ENCODE data around the gene CASK. TPM values are rescaled to one million over a fixed set of nuclear protein-coding genes. Genes with fewer than 3 reads are reported as not detected.
"Not testable (repeated sequence)": the region's sequence is repeated elsewhere in the genome, so short reads cannot be mapped to it uniquely, and the experiment has no call there.

CASK gene
- total RNA-seq, 1 experiment from 2014 or later = 23.7 TPM

DNA sequence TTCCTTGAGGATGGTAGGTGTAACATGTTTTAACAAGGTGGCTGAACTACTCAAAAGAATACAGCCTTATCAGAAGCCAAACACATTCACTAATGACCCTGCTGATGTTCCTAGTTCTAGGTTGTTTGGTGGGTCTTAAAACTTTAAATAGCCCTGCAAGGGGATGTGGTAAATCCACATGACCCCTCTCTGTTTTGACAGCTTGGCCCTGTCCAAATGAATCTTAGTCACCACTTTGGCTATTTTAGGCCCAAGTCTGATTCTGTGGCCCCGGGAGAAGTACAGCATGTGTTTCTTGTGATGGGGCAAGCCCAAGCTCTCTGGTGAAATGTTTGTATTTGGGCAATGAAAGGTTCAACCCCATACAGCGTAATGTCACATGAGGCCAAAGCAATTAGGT, 289.1 kb downstream of the CASK start:
- peak; percentile 70 for DNase-seq (ENCODE audit: low read depth)

DNA sequence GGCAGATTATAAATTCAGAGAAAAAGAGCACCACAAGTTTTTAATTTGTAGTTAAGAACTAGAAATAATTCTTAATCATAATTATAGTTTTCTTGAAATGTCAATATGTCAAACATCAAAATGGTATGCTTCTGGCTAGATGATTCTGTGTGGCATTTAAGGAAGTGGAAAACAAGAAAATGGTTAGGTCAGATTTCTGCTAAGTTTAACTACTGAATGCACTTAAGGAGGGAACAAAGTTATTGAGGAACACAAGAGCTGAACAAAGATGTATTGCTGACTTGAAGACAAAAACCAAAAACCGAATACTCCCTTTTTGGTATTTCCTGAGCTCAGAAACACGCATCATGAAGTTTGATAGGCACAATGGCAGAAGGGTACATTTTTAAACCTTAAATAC, 293.3 kb downstream of the CASK start:
- no peak for DNase-seq (ENCODE audit: low read depth)

DNA sequence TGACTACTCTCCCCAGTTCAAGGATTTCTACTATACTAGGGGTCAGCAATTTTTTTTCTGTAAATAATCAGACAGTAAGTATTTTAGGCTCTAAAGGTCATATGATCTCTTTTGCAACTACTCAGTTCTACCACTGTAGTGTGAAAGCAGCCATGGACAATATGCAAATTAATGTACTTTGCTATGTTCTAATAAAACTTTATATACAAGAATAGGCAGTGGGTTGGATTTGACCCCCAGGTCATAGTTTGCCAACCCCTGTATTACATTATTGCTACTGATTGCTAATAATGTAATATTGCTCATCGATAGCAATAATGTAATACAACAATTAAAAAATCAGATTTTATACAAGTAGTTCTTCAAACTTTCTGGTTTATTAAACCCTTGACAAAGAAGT, 293.8 kb downstream of the CASK start:
- DNase-seq (ENCODE audit: low read depth) = no peak

DNA sequence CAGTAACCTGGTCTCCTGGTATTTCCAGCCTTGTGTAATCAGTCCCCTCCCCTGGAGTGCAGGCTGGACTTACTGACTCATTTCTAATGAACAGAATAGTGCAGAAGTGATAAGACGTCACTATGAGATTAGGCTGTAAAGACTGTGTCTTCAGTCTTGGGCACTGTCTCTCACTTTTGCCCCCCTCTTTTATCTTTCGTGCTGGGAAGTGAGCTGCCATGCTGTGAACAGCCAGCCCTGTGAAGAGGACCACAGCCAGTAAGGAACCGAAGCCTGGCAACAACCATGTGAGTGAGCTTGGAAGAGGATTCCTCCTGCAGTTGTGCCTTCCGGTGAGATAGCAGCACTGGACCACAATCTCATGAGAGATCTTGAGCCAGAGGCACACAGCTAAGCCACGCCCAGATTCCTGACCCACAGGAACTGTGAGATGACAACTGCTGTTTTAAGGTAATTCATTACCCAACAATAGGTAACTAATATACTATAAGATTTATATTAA, 302.1 kb downstream of the CASK start:
- peak; percentile 37 for DNase-seq (ENCODE audit: low read depth)

DNA sequence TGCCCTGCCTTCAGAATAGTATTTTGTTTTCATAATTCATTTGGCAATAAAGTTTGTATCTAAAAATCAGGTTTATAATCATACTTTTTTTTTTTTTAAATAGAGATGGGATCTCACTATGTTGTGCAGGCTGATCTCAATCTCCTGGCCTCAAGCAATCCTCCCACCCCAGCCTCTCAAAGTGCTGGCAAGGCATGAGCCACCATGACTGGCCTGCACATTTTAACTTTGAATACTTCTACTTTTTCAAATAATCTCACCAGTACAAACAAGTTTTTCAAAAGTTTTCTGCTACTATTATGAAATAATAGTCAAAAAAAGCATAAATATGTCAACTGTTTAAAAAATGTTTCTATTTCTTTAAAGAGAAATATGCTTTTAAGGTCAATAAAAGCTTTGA, 304.1 kb downstream of the CASK start:
- DNase-seq (ENCODE audit: low read depth) = no peak

DNA sequence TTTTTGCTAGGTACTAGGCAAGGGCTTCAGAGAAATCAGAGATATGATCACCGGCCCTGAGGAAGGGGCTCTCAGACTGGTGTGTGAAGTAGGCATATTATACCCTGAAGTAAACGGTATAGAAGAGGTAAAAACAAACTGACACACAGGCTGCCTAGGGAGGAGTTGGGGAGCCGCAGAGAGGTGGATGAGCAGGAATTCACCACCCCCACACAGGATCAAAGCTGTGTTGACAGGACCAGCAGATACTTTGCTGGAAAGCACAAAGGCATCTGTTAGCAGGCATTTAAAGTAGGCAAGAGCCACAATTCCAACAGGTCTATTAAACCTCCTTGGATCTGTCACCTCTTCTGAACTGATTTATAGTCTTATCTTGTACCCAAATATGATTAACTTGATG, 306.4 kb downstream of the CASK start:
- DNase-seq (ENCODE audit: low read depth) = no peak

DNA sequence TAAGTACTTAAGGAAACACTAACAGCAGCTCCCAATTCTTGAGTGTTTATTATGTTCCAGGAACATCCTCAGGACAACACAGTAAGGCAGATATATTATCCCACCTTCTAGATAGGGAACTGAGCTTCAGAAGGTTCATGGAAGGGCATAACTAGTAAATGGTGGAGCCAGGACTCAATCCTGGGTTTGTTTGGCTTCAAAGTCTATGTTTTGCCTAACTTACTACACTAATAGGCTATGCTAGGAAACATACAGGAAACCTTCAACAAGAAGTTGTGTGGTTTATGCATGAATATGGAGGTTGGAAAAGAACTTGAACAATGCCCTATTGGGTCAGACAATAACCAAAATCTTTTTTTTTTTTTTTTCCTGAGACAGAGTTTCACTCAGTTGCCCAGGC, 307.1 kb downstream of the CASK start:
- no peak for DNase-seq (ENCODE audit: low read depth)

DNA sequence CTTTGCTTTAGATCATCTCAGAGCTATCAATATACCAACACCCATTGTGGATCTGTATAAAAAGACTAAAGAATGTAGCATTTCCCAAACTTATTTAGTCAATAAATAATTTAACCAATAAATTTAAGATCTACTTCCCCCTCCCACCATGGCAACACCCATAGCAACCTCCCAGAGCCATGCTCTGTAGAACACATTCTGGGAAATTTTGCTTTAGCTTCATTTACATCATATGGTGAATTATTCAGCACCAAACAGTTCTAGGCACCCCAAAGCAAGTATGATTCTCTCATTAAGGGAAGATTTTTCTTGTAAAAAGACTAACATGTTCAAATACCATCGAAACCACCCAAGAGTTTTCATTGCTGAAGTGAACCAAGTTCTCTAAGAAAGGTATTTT, 315.1 kb downstream of the CASK start:
- DNase-seq (ENCODE audit: low read depth) = no peak

DNA sequence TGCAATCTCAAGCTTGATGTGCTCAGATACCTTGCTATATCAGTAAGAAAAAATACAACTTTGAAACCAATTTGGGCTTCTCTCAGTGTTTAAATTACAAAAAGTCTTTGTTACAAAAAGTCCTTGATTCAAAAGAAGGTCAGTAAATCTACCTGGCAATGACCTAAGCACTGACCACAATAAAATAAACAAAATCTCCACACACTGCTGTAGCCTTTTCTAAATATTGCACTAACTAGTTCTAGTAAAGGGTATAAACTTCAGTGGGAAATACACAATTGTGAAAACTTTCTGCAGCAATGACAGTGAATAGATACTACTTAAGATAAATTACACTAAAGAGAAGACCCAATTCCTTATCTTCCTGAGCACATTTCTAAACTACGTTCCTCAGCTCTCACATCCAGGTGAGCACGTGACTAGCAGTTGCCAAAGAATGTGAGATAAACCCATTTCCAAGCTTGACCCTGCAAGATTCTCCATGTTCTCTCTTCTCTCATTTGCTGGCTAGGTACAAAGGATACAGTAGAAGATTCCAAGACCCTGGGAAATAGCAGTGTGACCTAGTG, 316.0 kb downstream of the CASK start:
- no peak for DNase-seq (ENCODE audit: low read depth)

DNA sequence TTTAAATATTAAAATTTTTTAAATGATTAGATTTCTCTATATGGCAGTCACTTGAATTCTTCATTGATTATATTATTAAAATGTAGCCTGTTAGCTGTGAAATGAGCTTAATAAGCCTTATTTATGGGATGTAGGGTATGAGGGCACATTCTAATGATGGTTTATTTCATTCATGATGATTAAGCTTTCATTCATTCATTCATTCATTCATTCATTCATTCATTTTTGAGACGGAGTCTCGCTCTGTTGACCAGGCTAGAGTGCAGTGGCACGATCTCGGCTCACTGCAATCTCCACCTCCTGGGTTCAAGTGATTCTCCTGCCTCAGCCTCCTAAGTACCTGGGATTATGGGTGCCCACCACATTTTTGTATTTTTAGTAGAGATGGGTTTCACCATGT, 317.3 kb downstream of the CASK start:
- not testable (repeated sequence) for DNase-seq (ENCODE audit: low read depth)

DNA sequence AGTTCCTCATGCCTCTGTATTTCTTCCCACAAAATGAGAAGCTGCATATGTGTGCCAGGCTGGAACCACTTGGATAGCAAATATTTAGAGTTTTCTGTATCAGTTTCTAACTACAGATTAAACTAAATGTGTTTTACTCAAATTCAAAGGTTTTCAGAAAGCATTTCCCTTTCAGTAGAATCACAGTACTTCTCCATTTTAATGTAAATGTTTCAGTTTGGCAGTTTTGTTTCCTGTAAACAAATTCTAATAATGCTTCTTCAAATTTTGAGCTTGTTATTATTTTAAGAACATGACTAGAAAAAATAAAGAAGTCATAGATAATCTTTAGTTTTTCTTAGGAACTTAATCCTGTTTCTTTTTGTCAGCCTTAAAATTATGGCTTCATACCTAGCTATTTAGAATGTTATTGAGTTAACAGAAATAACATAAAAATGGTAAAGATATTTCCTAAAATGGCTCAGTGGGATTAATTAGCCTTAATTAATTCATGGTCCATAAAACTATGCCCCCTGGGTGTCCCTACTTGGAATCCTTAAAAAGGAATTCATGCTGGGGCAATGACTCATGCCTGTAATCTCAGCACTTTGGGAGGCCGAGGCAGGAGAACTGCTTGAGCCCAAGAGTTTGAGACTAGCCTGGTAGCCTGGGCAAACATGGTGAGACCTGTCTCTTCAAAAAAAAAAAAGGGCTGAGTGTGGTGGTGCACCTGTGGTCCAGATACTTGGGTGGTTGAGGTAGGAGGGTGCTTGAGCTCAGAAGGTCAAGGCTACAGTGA, 318.4 kb downstream of the CASK start:
- no peak for DNase-seq (ENCODE audit: low read depth)

DNA sequence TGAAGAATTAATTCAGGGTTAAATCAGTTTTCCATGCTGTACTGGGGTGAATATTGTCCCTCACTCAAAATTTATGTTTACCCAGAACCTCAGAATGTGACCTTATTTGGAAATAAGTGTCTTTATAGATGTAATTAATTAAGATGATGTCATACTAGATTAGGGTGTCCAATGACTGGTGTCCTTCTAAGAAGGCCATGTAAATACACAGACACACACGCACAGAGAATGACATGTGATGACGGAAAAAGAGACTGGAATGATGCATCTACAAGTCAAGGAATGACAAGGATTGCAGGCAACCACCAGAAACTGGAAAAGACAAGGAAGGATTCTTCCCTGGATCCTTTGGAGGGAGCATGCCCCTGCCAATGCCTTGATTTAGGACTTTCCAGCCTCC, 319.2 kb downstream of the CASK start:
- no peak for DNase-seq (ENCODE audit: low read depth)

DNA sequence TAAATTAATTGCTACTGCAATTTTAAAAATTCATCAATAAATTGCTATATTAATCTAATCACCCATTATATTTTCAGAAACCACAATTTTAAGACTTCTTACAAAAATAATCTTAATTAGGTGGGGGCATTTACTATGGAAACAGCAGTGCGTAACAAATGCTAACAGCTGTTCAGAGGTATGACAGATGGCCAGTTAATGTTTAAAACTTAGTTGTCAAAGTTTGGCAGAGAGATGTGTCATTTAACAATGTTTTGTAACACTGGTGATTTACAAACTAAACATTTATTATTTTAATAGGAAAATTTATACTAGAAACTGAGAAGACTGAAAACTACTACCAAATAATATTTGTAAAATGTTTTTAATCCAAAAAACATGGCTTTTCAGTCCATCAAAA, 319.8 kb downstream of the CASK start:
- peak; percentile 68 for DNase-seq (ENCODE audit: low read depth)

DNA sequence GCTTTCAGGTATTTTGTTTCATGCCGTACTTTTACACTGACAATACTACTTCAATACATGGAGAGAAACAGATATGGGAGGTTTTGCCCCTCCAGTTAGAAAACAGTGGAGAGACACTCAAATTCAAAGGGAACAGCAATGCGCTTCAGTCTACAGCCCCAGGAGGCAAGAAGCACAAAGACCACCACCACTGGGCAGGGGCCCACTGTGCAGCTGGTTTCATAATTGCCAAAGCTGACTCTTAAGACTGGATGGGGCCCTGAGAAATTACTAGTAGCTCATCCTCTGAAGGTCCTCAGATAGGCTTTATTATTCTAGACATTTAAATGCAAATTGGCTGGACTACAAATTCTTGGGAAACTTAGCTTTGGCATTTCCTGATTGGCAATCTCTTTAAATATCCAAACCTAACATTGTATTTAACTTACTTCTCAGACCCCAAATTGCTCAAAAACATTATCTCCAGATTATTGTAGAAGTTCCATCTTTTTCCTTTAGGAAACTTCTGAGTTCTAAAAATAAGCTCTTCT, 320.5 kb downstream of the CASK start:
- no peak for DNase-seq (ENCODE audit: low read depth)

DNA sequence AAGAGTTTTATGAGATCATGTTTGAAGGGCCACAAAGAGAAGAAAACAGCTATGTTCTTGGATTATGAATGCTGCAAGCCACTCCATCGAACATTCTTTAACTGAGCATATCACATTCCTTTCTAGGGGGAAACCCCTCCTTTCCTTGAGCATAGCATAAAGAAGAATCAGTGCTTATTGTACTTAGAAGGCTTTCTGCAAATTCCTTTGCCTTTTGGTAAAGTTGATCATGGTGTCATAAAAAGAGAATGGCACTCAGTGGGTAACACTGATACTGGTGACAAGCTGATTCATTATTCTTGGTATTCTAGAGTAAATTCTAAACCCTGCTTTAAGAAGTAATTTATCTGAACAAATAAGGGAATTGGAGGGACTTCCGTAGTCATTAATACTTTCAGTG, 323.1 kb downstream of the CASK start:
- peak; percentile 64 for DNase-seq (ENCODE audit: low read depth)

DNA sequence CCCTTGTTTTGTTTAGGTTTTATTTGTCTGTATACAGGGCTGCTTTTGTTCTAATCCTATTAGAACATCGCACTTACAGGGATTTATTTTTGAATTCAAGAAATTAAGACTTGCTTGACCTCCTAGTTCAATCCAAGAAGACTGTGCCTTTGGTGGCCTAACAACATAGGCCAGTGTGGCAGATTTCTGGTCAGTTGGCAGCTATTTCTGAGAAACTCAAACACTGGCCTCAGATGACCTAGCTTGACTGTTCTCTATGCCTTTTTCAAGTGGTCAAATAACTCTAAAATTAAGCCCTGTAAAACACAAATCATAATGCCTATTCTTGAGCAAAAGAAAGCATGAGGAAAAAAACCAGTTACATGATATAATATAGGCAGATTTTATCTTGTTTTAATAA, 323.8 kb downstream of the CASK start:
- DNase-seq (ENCODE audit: low read depth) = no peak

DNA sequence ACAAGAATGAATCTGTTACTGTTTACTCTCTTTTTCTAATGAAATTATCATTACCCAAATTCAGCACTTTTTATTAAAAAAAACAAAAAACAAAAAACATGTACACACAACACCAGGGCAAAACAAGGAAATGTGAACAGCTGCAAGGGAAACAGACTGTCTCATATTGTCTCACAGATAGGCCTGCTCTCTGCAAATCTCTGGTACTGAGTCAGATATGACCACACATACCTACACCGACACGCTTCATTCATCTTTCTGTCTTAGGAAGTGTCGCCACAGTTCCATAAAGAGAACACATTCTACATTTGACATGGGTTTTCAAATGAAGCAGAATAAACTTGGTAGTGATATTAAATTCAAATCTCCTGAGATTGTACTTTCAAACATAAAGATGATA, 326.8 kb downstream of the CASK start:
- peak; percentile 80 for DNase-seq (ENCODE audit: low read depth)

DNA sequence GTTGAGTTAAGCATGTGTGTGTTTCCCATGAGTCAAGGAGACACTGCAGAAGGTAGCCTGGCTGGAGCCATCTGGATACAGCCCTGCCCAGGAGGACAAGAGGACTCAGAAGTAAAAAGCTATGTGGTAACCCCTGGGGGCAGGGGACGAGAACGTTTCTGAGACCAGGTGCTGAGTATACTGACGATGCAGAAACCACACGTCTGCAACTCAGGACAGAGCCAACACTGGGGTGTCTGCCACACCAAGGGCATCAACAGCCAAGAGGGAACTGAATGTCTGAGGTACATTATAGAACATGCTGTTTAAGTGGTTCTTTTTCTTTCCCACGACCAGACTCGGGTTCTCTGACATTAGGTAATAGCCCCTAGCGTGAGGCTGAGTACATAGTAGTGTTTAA, 328.7 kb downstream of the CASK start:
- DNase-seq (ENCODE audit: low read depth) = no peak

DNA sequence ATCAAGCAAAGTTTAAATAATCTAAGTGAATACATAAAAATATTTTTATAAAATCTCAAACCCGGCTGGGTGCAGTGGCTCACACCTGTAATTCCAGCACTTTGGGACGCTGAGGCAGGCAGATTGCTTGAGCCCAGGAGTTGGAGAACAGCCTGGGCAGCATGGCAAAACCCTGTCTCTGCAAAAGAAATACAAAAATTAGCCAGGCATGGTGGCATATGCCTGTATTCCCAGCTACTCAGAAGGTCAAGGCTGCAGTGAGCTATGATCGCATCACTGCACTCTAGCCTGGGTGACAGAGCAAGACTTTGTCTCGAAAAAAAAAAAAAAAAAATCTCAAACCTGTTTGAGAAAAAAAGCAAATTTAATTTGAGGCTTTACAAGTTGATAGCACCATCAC, 331.4 kb downstream of the CASK start:
- DNase-seq (ENCODE audit: low read depth) = no peak

DNA sequence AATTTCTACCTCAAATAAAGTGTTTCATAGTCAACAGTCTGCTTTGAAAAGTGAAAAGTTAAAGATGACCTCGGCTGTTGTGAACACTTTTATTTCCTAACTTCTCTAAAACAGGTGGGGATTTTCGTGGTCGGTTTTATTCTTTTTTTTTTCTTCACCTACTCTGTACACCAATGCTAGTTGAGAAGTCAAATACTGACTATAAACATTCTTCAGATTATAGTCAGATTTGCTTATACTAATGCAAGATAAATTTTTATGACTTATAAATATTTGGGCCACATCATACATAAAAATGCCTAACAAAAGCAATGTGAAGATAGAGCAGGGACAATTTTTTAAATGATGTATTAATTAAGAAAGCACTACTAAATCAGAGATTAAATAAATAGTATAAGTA, 332.7 kb downstream of the CASK start:
- no peak for DNase-seq (ENCODE audit: low read depth)

DNA sequence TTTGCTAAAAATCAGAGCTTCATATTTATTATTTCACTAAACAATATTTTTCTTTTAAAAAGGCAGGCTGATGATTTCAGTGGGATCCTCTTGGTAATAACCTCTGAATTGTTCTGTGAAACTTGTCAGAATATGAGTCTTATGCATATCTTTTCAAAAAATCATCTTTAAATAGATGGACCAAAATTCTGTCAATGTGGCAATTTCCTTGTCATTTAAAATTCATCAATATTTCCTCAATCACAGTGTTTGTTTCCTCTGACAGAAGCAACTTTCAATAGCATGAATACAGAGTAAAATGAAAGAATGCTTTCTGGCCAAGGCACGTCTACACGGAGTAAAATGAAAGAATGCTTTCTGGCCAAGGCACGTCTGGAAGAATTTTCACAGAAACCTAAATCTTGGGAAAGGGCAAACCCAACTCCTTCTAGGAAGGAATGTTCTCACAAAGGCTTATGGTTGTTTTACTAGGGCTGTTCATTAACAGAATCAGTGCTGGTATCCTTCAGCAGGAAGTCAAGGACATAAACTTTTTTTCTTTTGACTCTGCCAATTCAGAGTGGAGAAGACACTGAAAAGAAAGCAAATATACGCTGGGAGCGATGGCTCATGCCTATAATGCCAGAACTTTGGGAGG, 333.6 kb downstream of the CASK start:
- DNase-seq (ENCODE audit: low read depth) = peak; percentile 25

DNA sequence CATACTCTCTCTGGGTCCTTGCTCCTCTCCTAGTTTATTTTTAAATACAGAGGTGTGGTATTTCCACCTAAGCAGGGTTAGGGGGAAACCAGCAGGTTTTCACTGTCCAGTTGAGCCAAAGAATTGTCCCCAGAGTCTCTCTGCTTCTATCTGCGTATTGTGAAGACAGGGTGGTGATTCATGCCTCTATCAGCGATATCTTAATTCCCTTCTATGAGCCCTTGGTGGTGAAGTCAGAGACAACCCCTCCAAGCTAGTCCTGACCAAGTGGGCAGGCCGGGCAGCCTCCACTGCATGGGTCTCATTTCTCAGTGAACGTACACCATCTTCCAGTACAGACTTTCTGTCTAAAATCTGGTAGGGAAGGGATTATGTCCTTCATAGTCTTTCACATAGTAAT, 335.1 kb downstream of the CASK start:
- no peak for DNase-seq (ENCODE audit: low read depth)
